Right atrium auricular region (tissue), 2 donors: ENCODE data around the gene RIMBP2. TPM values are rescaled to one million over a fixed set of nuclear protein-coding genes. Genes with fewer than 3 reads are reported as not detected.

Source experiments
- DNase-seq: peaks from one replicate; pipeline ENCODE4 v3.0.0-alpha.2; 2019; ENCODE audit warnings: low spot score
- H3K27ac ChIP-seq, 2 donors: fragments of 200-600 bp; sonication (generic); 1 replicate in 1 of 2; 2 replicates in 1 of 2; pipeline ENCODE4 v1.5.1; 2016 to 2019
- H3K27me3 ChIP-seq, 2 donors: fragments of 200-600 bp; sonication (generic); one replicate each; pipeline versions ENCODE4 v1.5.1 to v1.6.0; 2017 to 2019
- H3K36me3 ChIP-seq: fragments of 200-600 bp; sonication (generic); one replicate; pipeline ENCODE4 v1.5.1; 2016
- H3K4me1 ChIP-seq, 2 donors: fragments of 200-600 bp; sonication (generic); one replicate each; pipeline versions ENCODE4 v1.5.1 to v1.6.0; 2017 to 2019
- H3K4me3 ChIP-seq, 2 donors: fragments of 200-600 bp; sonication (generic); 1 replicate in 1 of 2; 2 replicates in 1 of 2; pipeline ENCODE4 v1.5.1; 2017 to 2019; ENCODE audit warnings: mild to moderate bottlenecking in 1 of 2, moderate library complexity in 1 of 2
- H3K9me3 ChIP-seq, 2 donors: fragments of 200-600 bp; sonication (generic); one replicate each; pipeline ENCODE4 v1.5.1; 2019
- total RNA-seq, 2 donors: library from RNA; depleted of rRNA; stranded (reverse); fragments of >200 nt; gene quantifications; one replicate each; pipeline ENCODE4 v1.1.0, GENCODE V29; 2016
- TF ChIP-seq, protein P1 (sequence below), 2 donors: fragments of 200-600 bp; sonication (generic); IDR thresholded peaks; one replicate each; pipeline ENCODE4 v1.5.1; 2019; ENCODE audit warnings: antibody characterized with exemption in 2 of 2

The RIMBP2 gene
- total RNA-seq, 2 donors from 2014 or later, result 0.04 TPM; not detected in 1

DNA sequence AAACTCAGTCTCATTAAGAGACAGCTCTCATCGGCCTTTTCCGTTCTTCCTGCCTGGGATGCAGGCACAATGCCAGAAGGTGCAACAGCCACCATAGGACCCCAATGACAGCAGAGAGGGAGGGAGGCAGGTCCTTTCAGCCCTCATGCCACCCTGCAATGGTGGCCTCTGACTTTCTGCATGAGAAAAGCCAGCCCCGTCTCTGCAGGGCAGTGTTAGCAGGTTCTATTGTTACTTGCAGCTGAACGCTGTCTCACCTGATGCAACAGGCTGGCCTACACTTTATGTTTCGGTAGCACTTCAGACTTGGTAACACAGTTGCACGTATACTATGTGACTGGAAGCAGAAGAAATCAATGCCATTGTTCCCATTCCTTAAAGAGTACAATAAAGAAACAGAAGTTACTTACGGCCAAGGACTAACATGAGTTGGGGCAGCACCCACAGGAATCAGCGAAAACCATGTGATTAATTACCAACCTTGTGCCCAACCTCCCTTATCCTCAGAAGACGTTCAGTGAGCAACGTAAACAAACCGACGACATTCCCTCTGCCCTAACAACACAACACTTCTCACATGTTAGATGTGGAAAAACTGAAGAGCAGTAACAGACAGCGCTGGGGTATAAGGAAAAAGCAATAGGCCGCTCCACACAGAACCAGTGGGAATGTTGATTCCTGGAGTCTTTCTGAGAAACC is 102.1 kb downstream of the RIMBP2 start:
- Histone ChIP-seq H3K4me3 (no peak overlapping the region), H3K27me3 (no peaks in the 10 kb centered on the region), H3K36me3 (no peaks in the 10 kb centered on the region), H3K27ac (no peak overlapping the region), H3K9me3 (no peaks in the 10 kb centered on the region), H3K4me1 (no peaks in the 10 kb centered on the region)
- TF ChIP-seq, protein P1, sequence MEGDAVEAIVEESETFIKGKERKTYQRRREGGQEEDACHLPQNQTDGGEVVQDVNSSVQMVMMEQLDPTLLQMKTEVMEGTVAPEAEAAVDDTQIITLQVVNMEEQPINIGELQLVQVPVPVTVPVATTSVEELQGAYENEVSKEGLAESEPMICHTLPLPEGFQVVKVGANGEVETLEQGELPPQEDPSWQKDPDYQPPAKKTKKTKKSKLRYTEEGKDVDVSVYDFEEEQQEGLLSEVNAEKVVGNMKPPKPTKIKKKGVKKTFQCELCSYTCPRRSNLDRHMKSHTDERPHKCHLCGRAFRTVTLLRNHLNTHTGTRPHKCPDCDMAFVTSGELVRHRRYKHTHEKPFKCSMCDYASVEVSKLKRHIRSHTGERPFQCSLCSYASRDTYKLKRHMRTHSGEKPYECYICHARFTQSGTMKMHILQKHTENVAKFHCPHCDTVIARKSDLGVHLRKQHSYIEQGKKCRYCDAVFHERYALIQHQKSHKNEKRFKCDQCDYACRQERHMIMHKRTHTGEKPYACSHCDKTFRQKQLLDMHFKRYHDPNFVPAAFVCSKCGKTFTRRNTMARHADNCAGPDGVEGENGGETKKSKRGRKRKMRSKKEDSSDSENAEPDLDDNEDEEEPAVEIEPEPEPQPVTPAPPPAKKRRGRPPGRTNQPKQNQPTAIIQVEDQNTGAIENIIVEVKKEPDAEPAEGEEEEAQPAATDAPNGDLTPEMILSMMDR (IDR thresholded peaks at IDR 0.05), result no peak
- no peak for DNase-seq

DNA sequence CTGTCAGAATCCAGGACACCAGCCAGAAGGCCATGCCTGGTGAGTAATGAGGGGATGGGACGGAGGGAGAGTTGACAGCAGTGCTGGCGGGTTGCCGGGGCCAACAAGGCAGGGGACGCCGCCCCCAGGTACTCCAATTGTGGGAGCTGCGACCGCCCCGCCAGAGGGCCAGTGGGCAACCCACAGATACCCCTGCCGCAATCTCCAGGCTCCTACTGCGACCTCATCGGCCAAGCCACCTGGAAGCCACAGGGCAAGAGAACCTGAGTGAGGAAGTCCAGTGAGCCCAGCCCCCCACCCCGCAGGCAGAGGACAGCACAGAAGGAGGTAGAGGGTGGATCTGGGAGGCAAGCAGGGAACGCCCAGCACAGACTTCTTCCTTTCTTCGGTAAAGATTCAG is 103.0 kb downstream of the RIMBP2 start:
- Histone ChIP-seq H3K27ac (no peak overlapping the region), H3K36me3 (no peaks in the 10 kb centered on the region), H3K4me1 (no peaks in the 10 kb centered on the region), H3K27me3 (no peaks in the 10 kb centered on the region), H3K9me3 (no peaks in the 10 kb centered on the region), H3K4me3 (no peak overlapping the region)
- no peak for DNase-seq
- TF ChIP-seq, protein P1 (IDR thresholded peaks at IDR 0.05), result no peak

DNA sequence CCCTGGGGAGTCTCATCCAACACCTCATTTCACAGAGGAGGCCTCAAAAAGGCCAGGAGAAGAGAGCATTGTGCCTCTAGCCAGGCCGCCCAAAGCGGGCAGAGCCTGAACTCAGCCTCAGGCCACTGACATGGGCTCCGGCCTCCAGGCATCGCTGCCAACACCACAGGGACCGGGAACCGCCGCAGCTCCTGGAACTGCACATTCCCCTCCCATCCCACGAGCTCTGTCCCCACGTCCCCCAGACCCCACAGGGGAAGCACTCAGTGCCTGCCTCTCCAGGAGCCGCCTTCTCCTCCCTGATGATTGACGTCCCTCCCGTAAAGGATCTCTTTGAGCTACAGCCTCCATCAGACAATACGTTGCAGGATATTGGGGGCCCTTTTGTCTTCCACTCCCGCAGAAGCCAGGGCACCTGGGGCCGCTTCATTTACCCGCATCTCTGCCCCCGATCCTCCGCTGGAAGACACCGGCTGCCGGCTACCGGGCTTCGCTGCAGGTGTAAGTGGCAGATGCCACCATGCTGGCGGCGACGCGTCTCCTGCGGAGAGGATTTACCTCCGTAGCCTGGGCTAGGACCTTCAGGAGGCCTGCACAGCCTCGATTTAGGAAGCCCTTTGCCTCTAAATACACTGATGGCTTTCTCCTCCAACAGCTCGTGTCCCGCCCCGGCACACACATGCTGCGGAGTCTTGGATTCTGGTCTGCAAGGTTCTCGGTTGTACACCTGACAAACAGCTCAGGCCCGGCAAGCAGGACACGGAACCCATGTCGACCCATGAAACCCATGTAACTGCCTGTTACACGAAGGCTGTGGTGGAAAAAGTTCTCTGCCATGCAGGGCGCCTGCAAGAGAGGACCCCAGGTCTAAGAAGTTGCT is 104.8 kb downstream of the RIMBP2 start:
- Histone ChIP-seq H3K27ac (no peak overlapping the region), H3K4me1 (no peaks in the 10 kb centered on the region), H3K27me3 (no peaks in the 10 kb centered on the region), H3K4me3 (no peak overlapping the region), H3K9me3 (no peaks in the 10 kb centered on the region), H3K36me3 (no peaks in the 10 kb centered on the region)
- TF ChIP-seq, protein P1 (IDR thresholded peaks at IDR 0.05), result no peak
- DNase-seq, result no peak

DNA sequence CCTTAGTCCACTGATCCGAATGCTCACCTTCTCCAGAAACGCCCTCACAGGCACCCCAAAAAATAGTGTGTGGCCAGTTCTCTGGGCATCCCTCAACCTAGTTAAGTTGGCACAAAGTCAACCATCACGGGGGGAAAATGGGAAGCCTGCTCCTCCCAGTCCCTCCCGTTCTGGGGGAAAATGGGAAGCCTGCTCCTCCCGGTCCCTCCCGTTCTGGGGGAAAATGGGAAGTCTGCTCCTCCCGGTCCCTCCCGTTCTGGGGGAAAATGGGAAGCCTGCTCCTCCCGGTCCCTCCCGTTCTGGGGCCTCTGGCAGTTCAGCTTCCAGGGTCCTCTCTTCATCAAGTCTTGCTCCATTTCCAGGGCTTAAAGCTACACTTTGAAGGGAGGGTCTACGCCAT is 106.1 kb downstream of the RIMBP2 start:
- no peak for DNase-seq
- H3K9me3 ChIP-seq, result no peaks in the 10 kb centered on the region
- TF ChIP-seq, protein P1 (IDR thresholded peaks at IDR 0.05), result no peak
- no peak overlapping the region for H3K27ac ChIP-seq
- H3K4me3 ChIP-seq, result no peak overlapping the region
- no peaks in the 10 kb centered on the region for H3K4me1 ChIP-seq
- no peaks in the 10 kb centered on the region for H3K36me3 ChIP-seq
- H3K27me3 ChIP-seq, result no peaks in the 10 kb centered on the region

DNA sequence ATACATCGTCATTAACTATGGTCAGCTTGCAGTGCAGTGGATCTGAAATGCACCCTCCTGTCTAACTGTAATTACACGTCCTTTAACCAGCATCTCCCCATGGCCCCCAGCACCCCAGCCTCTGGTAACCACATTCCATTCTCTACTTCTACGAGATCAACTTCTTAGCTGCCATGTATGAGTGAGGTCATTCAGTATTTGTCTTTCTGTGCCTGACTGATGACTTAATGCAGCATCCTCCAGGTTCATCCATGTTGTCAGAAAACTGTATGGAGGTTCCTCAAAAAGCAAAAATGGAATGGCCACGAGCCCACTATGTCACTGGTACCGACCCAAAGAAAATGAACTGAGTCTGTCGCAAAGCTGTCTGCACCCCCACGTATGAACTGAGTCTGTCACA is 107.3 kb downstream of the RIMBP2 start:
- TF ChIP-seq, protein P1 (IDR thresholded peaks at IDR 0.05), result no peak
- H3K27me3 ChIP-seq, result no peaks in the 10 kb centered on the region
- no peak for DNase-seq

More for the DNA sequence above, 107.3 kb downstream of the RIMBP2 start:
- Histone ChIP-seq H3K4me1 (no peaks in the 10 kb centered on the region), H3K4me3 (no peak overlapping the region), H3K9me3 (no peaks in the 10 kb centered on the region), H3K36me3 (no peaks in the 10 kb centered on the region), H3K27ac (no peak overlapping the region)
